Fibroblast of skin of right biceps (primary cell): ENCODE measurements around the gene HIRIP3.
"Not testable (repeated sequence)": the region's sequence is repeated elsewhere in the genome, so short reads cannot be mapped to it uniquely, and the experiment has no call there.

ENCODE experiments used
- DNase-seq: peaks from one replicate; pipeline ENCODE4 v3.0.0-alpha.2; 2013

Gene HIRIP3

GRCh38 chr16:29995324-29995910 lies at the start of gene HIRIP3:
TSS of gene HIRIP3 (minus strand) at chr16:29995617. CDS start at chr16:29995605, 12 bp downstream.
- DNase-seq, result peak; percentile 83

- DNase-seq, result peak; percentile 43
Measured at GRCh38 chr16:30041841-30042240, 46.4 kb upstream of the HIRIP3 start.

GRCh38 chr16:30040690-30041089 lies 45.3 kb upstream of the HIRIP3 start:
- not testable (repeated sequence) for DNase-seq

- DNase-seq, result no peak
Measured at GRCh38 chr16:30040221-30040620, 44.8 kb upstream of the HIRIP3 start.

GRCh38 chr16:30033270-30033669 lies 37.9 kb upstream of the HIRIP3 start:
- no peak for DNase-seq

GRCh38 chr16:30032083-30032819 lies 36.8 kb upstream of the HIRIP3 start:
- peak; percentile 64 for DNase-seq

- DNase-seq, result no peak
Measured at GRCh38 chr16:30031477-30031918, 36.1 kb upstream of the HIRIP3 start.

GRCh38 chr16:30030841-30031413 lies 35.5 kb upstream of the HIRIP3 start, which contains the start of gene TLCD3B:
TSS of gene TLCD3B (minus strand) at chr16:30031271. CDS start at chr16:30030527, 744 bp downstream.
- DNase-seq, result no peak

- no peak for DNase-seq
Measured at GRCh38 chr16:30030011-30030685, 34.7 kb upstream of the HIRIP3 start.

- DNase-seq, result no peak
Measured at GRCh38 chr16:30028438-30029076, 33.1 kb upstream of the HIRIP3 start.

GRCh38 chr16:30027588-30028437 lies 32.4 kb upstream of the HIRIP3 start:
- no peak for DNase-seq

GRCh38 chr16:30026449-30026848 lies 31.0 kb upstream of the HIRIP3 start:
- no peak for DNase-seq

GRCh38 chr16:30025574-30025973 lies 30.2 kb upstream of the HIRIP3 start:
- no peak for DNase-seq

GRCh38 chr16:30025156-30025555 lies 29.7 kb upstream of the HIRIP3 start:
- no peak for DNase-seq

GRCh38 chr16:30024451-30024850 lies 29.0 kb upstream of the HIRIP3 start:
- DNase-seq, result no peak

- DNase-seq, result no peak
Measured at GRCh38 chr16:30023586-30023985, 28.2 kb upstream of the HIRIP3 start.

- DNase-seq, result no peak
Measured at GRCh38 chr16:30022887-30023286, 27.5 kb upstream of the HIRIP3 start, which contains the start of gene C16orf92. TSS of gene C16orf92 (plus strand) at chr16:30023198. CDS start at chr16:30023341, 143 bp downstream.

- DNase-seq, result peak; percentile 72
Measured at GRCh38 chr16:30018731-30019158, 23.3 kb upstream of the HIRIP3 start.

GRCh38 chr16:30017937-30018336 lies 22.5 kb upstream of the HIRIP3 start:
- DNase-seq, result not testable (repeated sequence)

GRCh38 chr16:30017277-30017656 lies 21.9 kb upstream of the HIRIP3 start:
- no peak for DNase-seq

GRCh38 chr16:30016555-30017276 lies 21.3 kb upstream of the HIRIP3 start:
- no peak for DNase-seq
